ENCODE measurements around the gene MC1R. TPM values are rescaled to one million over a fixed set of nuclear protein-coding genes. Genes with fewer than 3 reads are reported as not detected.

Gene MC1R
- total and polyA plus RNA-seq, 2 of the 4 experiments (the other 2 are of a cell fraction), result 3.8 to 9.5 TPM

DNA sequence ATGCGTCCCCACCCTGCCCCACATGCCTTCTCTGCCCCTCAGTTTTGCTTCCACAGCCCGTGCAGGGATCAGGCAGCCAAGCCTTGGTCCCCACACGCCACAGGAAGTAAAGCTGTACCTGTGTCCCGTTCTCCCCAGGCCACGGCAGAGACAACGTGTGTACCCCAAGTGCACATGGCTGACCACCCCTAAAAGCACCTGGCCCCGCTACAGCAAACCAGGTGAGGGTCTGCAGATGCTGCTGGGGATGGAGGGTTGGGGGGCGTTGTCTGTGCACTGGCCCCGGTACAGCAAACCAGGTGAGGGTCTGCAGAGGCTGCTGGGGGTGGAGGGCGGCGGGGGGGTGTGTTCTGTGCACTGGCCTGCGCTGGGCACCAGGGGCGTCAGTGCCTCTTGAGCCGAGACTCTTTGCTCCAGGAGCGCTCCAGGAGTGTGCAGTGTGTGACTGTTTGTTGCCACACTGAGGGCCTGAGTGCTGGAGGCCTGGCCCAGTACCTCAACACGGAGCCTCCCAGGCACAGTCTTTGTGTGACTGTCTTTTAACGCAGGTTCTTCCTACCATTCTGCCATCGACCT is 26.5 kb upstream of the MC1R start:
- H3K9me3 ChIP-seq (ENCODE audit: control insufficient read depth, insufficient read depth, low read length), result no peaks in the 10 kb centered on the region
- TF ChIP-seq POLR2A (IDR thresholded peaks at IDR 0.05; ENCODE audit: low read depth, low read length) (no peak), CHD1 (IDR thresholded peaks at IDR 0.05; ENCODE audit: low read depth, low read length) (no peak), BHLHE40 (IDR thresholded peaks at IDR 0.05; ENCODE audit: low read depth, low read length) (no peak)
- H2AK9ac ChIP-seq (replicated peaks; ENCODE audit: low read depth, low read length, poor library complexity), result peak overlapping the region; percentile 65
- WGBS, 2 experiments (ENCODE audit: extremely low coverage in 2 of 2, insufficient read length in 1 of 2), result 92% methylated on average over 2 of the region's 18 CpGs; no CpG with 5 or more reads in 1 of the 2 experiments
- H3K4me2 ChIP-seq (ENCODE audit: low read depth, low read length), result no peak overlapping the region
- peaks cover 4% of the 10 kb centered on the region for H3K9me1 ChIP-seq (ENCODE audit: insufficient read depth, low read length)
- H3K4me1 ChIP-seq (ENCODE audit: control insufficient read depth, insufficient read depth, low read length), result no peaks in the 10 kb centered on the region
- DNase-seq (no peak), ATAC-seq (ENCODE audit: low read depth) (no peak)
- ChIA-PET CTCF (no interaction called here), POLR2A (ENCODE audit: unreplicated experiment) (no interaction called here)
- no peak overlapping the region for H4K5ac ChIP-seq (ENCODE audit: low read depth, low read length)
- no peak overlapping the region for H4K91ac ChIP-seq (ENCODE audit: insufficient read depth, low read depth, low read length)
- H3K9ac ChIP-seq (ENCODE audit: low read depth, low read length), result no peak overlapping the region
- in situ Hi-C loops (cut with MboI; ENCODE audit: low sequenced_read_pairs), result no loop called here
- H3K79me1 ChIP-seq (ENCODE audit: low read depth in 1 of 2, low read length in 2 of 2), result peaks cover 15 to 53% of the 10 kb centered on the region in 2 experiments
- H3K23ac ChIP-seq (ENCODE audit: low read depth, low read length), result no peak overlapping the region
- no peak overlapping the region for H3K4ac ChIP-seq (ENCODE audit: low read depth, low read length)
- no peak overlapping the region for H2BK15ac ChIP-seq (ENCODE audit: low read depth, low read length)
- no peak overlapping the region for H3K18ac ChIP-seq (ENCODE audit: low read depth, low read length)
- peaks cover 48% of the 10 kb centered on the region for H4K20me1 ChIP-seq (ENCODE audit: insufficient read depth, low read length)
- BruUV-seq (replicated peaks), result no TSS peak
- no peak overlapping the region for H2BK20ac ChIP-seq (ENCODE audit: low read depth, low read length)
- intact Hi-C loops (cut with micrococcal nuclease), result no loop called here
- no peak overlapping the region for H3K14ac ChIP-seq (replicated peaks; ENCODE audit: low read depth, low read length)
- H3K36me3 ChIP-seq (ENCODE audit: control insufficient read depth, insufficient read depth, low read length), result peaks cover 67% of the 10 kb centered on the region
- H3K27ac ChIP-seq (ENCODE audit: insufficient read depth, low read length), result no peak overlapping the region
- H2BK120ac ChIP-seq (ENCODE audit: low read depth, low read length), result no peak overlapping the region
- dilution Hi-C loops (cut with HindIII; ENCODE audit: low sequenced_read_pairs, unreplicated experiment), result no loop called here
- no peaks in the 10 kb centered on the region for H3K27me3 ChIP-seq (ENCODE audit: control insufficient read depth, insufficient read depth, low read length)
- H2AFZ ChIP-seq (replicated peaks; ENCODE audit: low read length, poor library complexity), result no peak overlapping the region
- H2BK5ac ChIP-seq (ENCODE audit: low read depth, low read length, poor library complexity, severe bottlenecking), result no peak overlapping the region
- no peak overlapping the region for H4K8ac ChIP-seq (ENCODE audit: low read depth in 2 of 2, low read length in 2 of 2)
- H3K56ac ChIP-seq (ENCODE audit: extremely low read depth, insufficient read depth, low read length), result no peak overlapping the region
- no peak overlapping the region for H2AK5ac ChIP-seq (ENCODE audit: low read depth, low read length)
- no peak overlapping the region for H3K4me3 ChIP-seq (ENCODE audit: insufficient read depth, low read depth, low read length)

Measured in IMR-90 (cell line).